Measurements from ENCODE around the gene CCDC167.
A peak's percentile ranks its signal among the peaks of the same experiment; 100 is the strongest.

The CCDC167 gene

DNA sequence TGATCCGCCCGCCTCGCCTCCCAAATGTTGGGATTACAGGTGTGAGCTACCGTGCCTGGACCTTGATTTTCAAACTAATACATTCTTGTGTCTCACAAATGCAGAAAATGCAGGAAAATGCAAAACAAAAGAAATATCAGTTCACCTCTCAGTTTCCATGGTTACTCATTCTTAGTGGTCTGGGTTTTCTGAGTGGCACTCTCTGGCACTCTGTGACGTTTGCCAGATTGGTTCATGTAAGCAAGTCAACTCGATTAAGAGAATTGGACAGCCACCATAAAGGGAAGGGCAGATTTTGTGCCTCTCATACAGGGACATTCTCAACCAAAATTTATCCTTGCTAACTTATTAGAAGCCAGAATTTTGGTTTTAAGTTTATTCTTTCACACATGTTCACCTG is 58.0 kb downstream of the CCDC167 start:
- no peak for DNase-seq (ENCODE audit: low read depth)
- H3K4me3 ChIP-seq (ENCODE audit: control insufficient read depth, low read depth, low read length), result no peak overlapping the region
- TF ChIP-seq, protein P1, sequence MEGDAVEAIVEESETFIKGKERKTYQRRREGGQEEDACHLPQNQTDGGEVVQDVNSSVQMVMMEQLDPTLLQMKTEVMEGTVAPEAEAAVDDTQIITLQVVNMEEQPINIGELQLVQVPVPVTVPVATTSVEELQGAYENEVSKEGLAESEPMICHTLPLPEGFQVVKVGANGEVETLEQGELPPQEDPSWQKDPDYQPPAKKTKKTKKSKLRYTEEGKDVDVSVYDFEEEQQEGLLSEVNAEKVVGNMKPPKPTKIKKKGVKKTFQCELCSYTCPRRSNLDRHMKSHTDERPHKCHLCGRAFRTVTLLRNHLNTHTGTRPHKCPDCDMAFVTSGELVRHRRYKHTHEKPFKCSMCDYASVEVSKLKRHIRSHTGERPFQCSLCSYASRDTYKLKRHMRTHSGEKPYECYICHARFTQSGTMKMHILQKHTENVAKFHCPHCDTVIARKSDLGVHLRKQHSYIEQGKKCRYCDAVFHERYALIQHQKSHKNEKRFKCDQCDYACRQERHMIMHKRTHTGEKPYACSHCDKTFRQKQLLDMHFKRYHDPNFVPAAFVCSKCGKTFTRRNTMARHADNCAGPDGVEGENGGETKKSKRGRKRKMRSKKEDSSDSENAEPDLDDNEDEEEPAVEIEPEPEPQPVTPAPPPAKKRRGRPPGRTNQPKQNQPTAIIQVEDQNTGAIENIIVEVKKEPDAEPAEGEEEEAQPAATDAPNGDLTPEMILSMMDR (conservative IDR thresholded peaks at IDR 0.05; ENCODE audit: control insufficient read depth, insufficient read depth, low read depth, low read length), result no peak

DNA sequence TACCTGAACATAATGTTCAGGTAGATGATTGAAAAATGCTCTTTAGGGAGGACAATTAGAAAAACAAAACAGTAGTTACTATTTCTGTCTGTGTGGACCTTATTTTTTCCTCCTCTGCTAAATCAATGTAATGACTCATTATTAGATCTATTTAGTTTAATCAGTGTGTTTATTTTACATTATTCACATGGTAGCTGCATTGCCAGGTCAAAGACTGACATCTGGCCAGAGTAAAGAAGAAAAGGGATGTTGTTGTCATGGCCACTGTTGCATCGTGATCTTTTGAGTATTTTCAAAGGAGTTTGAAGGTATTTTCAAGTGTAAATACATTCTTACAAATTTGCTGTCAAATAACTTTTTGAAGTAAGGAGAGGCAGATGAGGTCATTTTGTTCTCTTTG is 60.8 kb downstream of the CCDC167 start:
- TF ChIP-seq, protein P1 (conservative IDR thresholded peaks at IDR 0.05; ENCODE audit: control insufficient read depth, insufficient read depth, low read depth, low read length), result no peak
- H3K4me3 ChIP-seq (ENCODE audit: control insufficient read depth, low read depth, low read length), result no peak overlapping the region
- DNase-seq (ENCODE audit: low read depth), result peak; percentile 23

- peak; percentile 23 for DNase-seq (ENCODE audit: low read depth)
Measured at GRCh38 chr6:37435816-37436215, 63.9 kb downstream of the CCDC167 start.

DNA sequence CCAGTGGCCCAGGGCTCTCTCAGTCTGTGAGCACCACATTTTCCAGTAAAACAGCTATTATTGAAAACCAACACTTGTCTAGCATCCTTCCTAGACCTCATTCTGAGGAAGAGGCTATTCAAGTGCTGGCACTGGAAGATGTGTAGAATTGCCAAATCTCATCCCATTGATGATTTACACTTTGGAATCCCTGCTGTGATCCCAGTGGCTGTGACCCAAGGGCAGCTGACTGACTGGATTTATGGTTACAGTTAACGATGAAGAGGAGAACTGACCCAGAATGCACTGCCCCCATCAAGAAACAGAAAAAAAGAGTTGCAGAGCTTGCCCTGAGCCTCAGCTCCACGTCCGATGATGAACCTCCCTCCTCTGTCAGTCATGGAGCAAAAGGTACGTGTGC is 64.3 kb downstream of the CCDC167 start:
- TF ChIP-seq, protein P1 (conservative IDR thresholded peaks at IDR 0.05; ENCODE audit: control insufficient read depth, insufficient read depth, low read depth, low read length), result no peak
- no peak overlapping the region for H3K4me3 ChIP-seq (ENCODE audit: control insufficient read depth, low read depth, low read length)
- peak; percentile 24 for DNase-seq (ENCODE audit: low read depth)

More at GRCh38 chr6:37435816-37436215, 63.9 kb downstream of the CCDC167 start:
- no peak overlapping the region for H3K4me3 ChIP-seq (ENCODE audit: control insufficient read depth, low read depth, low read length)
- TF ChIP-seq, protein P1 (conservative IDR thresholded peaks at IDR 0.05; ENCODE audit: control insufficient read depth, insufficient read depth, low read depth, low read length), result peak; percentile 16

DNA sequence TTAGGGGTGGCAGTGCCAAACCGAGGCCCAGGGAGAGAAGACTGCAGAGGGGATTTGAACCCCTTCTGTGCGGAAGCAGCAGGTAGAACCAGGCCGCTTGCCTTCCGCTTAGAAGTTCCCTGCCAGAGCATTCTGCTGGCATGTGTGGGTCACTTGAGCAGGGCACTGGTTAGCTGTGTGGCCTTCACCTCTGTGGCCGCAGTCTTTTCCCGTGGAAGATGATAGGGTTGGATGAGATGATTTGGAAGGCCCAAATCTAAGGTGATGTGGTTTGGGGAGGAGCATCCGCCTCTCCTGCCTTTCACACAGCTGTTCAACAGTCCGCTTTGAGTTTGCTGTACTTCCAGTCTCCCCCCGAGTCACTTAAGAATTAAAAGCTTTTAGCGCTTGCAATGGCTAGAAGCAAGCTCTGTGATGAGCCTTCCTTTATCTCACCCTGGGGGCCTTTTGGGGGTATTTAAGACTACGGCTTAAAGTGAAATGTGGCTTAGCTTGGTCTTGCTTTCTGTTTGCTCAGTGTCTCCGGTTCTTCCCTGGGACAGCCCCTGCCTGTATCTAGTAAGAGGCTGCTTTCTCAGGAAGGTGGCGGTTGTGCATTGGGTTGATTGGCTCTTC is 65.9 kb downstream of the CCDC167 start:
- peak; percentile 18 for DNase-seq (ENCODE audit: low read depth)
- TF ChIP-seq, protein P1 (conservative IDR thresholded peaks at IDR 0.05; ENCODE audit: control insufficient read depth, insufficient read depth, low read depth, low read length), result no peak

More for the DNA sequence above, 65.9 kb downstream of the CCDC167 start:
- peak overlapping the region; percentile 61 for H3K4me3 ChIP-seq (ENCODE audit: control insufficient read depth, low read depth, low read length)

All from fibroblast of mammary gland (primary cell).